Heart right ventricle (tissue), 16 donors: ENCODE data around the gene PILRB. TPM values are rescaled to one million over a fixed set of nuclear protein-coding genes. Genes with fewer than 3 reads are reported as not detected.

Source experiments
- ATAC-seq, 8 donors: fragments of 200-7000 bp; cut with Tn5 transposase; one replicate each; pipeline ENCODE4 v1.9.1; 2020; ENCODE audit warnings: mild to moderate bottlenecking in 8 of 8, moderate library complexity in 8 of 8, moderate number of reproducible peaks in 1 of 8
- DNase-seq, 2 donors: peaks; one replicate each; pipeline ENCODE4 v3.0.0-alpha.2; 2020
- H3K27ac ChIP-seq, 10 donors: fragments of 200-600 bp; sonication (generic) in 2 of 10; one replicate each; pipeline versions ENCODE4 v1.5.0 to v1.8.0; 2020 to 2022; ENCODE audit warnings: mild to moderate bottlenecking in 3 of 10
- H3K27me3 ChIP-seq, 7 donors: fragments of 200-600 bp; one replicate each; pipeline ENCODE4 v1.8.0; 2021 to 2022; ENCODE audit warnings: mild to moderate bottlenecking in 2 of 7
- H3K36me3 ChIP-seq, 9 donors: fragments of 200-600 bp; sonication (generic) in 1 of 9; one replicate each; pipeline versions ENCODE4 v1.5.0 to v1.8.0; 2020 to 2022; ENCODE audit warnings: mild to moderate bottlenecking in 2 of 9
- H3K4me1 ChIP-seq, 9 donors: fragments of 200-600 bp; sonication (generic) in 1 of 9; one replicate each; pipeline versions ENCODE4 v1.5.0 to v1.8.0; 2020 to 2022; ENCODE audit warnings: mild to moderate bottlenecking in 4 of 9
- H3K4me3 ChIP-seq, 10 donors: fragments of 200-600 bp; sonication (generic) in 2 of 10; one replicate each; pipeline versions ENCODE4 v1.5.0 to v1.8.0; 2020 to 2022; ENCODE audit warnings: mild to moderate bottlenecking in 7 of 10, moderate library complexity in 2 of 10
- H3K9me3 ChIP-seq, 11 donors: fragments of 200-600 bp in 10 of 11; sonication (generic) in 2 of 11; one replicate each; pipeline versions ENCODE4 v1.5.0 to v1.8.0; 2013 to 2022; ENCODE audit warnings: mild to moderate bottlenecking in 2 of 11, control low read depth in 1 of 11, moderate library complexity in 1 of 11
- CTCF ChIP-seq, 9 donors: fragments of 200-600 bp; sonication (generic) in 2 of 9; IDR thresholded peaks; one replicate each; pipeline versions ENCODE4 v1.5.0 to v1.8.0; 2021 to 2022; ENCODE audit warnings: antibody characterized with exemption in 9 of 9, mild to moderate bottlenecking in 5 of 9, moderate library complexity in 1 of 9
- WGBS, 2 donors: extraction: QIAGEN DNeasy Blood & Tissue Kit; methylation state at CpG; one replicate each; pipeline ENCODE4 v1.1.7; 2013; ENCODE audit warnings: inconsistent platforms in 1 of 2; 5-methylcytosine and 5-hydroxymethylcytosine counted together
- intact Hi-C, 10 donors: fragments of 100-400 bp; cut with DNase I; formaldehyde crosslinking; loops; one replicate each; pipeline versions ENCODE4 v1.11.1 to v1.14.2; 2022
- polyA plus RNA-seq, 2 donors: library from polyadenylated mRNA; stranded (reverse); fragments of 200-250 nt; gene quantifications; one replicate each; pipeline ENCODE4 v1.2.3, GENCODE V29; 2013
- total RNA-seq, 10 donors: library from RNA; stranded (reverse); fragmentation: NEBNext Ultra II Directional in 3 of 10; extraction: Animal tissue kit (Norgen Biotek cat#: 25700) in 3 of 10; gene quantifications; one replicate each; pipeline versions ENCODE4 v1.2.1 to v1.2.4, GENCODE V29; 2021 to 2023
- donor health status: Arrhythmogenic right ventricular cardiomyopathy.
- donor health status: ischemic (EF 13 %, LVEDD 7.1; RV severe dilation, severe dysfunction).
- donor health status: healthy with polysubstance abuse.
- donor health status: DM: no; HTN: yes; CAD: no.
- donor health status: DM: no; HTN: no; CAD: no.
- donor health status: ischemic (EF 25% LVEDD 6.9; RV normal size, moderate dysfunction).
- donor health status: ischemic (EF 25% LVEDD 5.7; RV mildly dilated, moderate dysfunction).
- donor health status: healthy.
- donor health status: DM: yes; HTN: yes; CAD: no.
- donor health status: Ischemic cardiomyopathy.
- donor health status: ischemic (EF 35%, LVEDD 5.7; RV mildly dilated, moderate dysfunction).
- donor health status: nonischemic (EF 11% LVEDD 7.7; RV severe dilation, severe dysfunction).
- donor health status: DM: yes; HTN: yes; CAD: no.
- donor health status: PGD.
- donor health status: ischemic (EF 29% LVEDD 5.4; RV normal size, mild dysfunction).
- donor health status: nonischemic (EF 23%, LVEDD 6.1; RV moderate dilation, normal function).

PILRB gene
- total and polyA plus RNA-seq, 12 donors: 7.3 to 69.1 (median 11.4) TPM

GRCh38 chr7:100390286-100391009, 32.5 kb downstream of the PILRB start:
- Histone ChIP-seq H3K4me3 (no peak overlapping the region), H3K9me3 (no peaks in the 10 kb centered on the region), H3K4me1 (peaks cover 0 to 32% (median 8%) of the 10 kb centered on the region in 9 donors), H3K27me3 (peaks cover 0 to 4% (median 0%) of the 10 kb centered on the region in 7 donors), H3K36me3 (no peaks in the 10 kb centered on the region), H3K27ac (no peak overlapping the region)
- DNase-seq: peak in 1 of 2 donors; percentile 36
- no peak for TF ChIP-seq CTCF (IDR thresholded peaks at IDR 0.05)
- ATAC-seq: peak in 1 of 8 donors; percentile 44
- 40 to 52% methylated on average over 3 of the region's 3 CpGs for WGBS, 2 donors
- intact Hi-C loops: no loop called here

- 69 to 73% methylated on average over 4 of the region's 4 CpGs for WGBS, 2 donors
- H3K27me3 ChIP-seq: peaks cover 0 to 4% (median 0%) of the 10 kb centered on the region in 7 donors
- H3K9me3 ChIP-seq: no peaks in the 10 kb centered on the region
- H3K36me3 ChIP-seq: no peaks in the 10 kb centered on the region
- no peak overlapping the region for H3K4me3 ChIP-seq
- no peak for ATAC-seq
- intact Hi-C loops: no loop called here
- no peak for TF ChIP-seq CTCF (IDR thresholded peaks at IDR 0.05)
- DNase-seq: no peak
- peaks cover 0 to 44% (median 4%) of the 10 kb centered on the region in 9 donors for H3K4me1 ChIP-seq
- peak overlapping the region in 1 of 10 donors; percentile 5 for H3K27ac ChIP-seq
Measured at GRCh38 chr7:100393233-100393905, 35.5 kb downstream of the PILRB start.

GRCh38 chr7:100394077-100394476, 36.2 kb downstream of the PILRB start:
- no peak for DNase-seq
- Histone ChIP-seq H3K4me1 (peaks cover 0 to 44% (median 4%) of the 10 kb centered on the region in 9 donors), H3K27me3 (peaks cover 0 to 4% (median 0%) of the 10 kb centered on the region in 7 donors), H3K36me3 (peaks cover 0 to under 1% (median 0%) of the 10 kb centered on the region in 9 donors), H3K27ac (peak overlapping the region in 1 of 10 donors; percentile 5), H3K9me3 (no peaks in the 10 kb centered on the region), H3K4me3 (no peak overlapping the region)
- ATAC-seq: no peak
- 63 to 83% methylated on average over 2 of the region's 2 CpGs for WGBS, 2 donors
- intact Hi-C loops: no loop called here
- no peak for TF ChIP-seq CTCF (IDR thresholded peaks at IDR 0.05)

GRCh38 chr7:100396421-100396982, 38.6 kb downstream of the PILRB start:
- DNase-seq (no peak), ATAC-seq (peak in 5 of 8 donors; percentile 29 to 57 (median 50))
- no peak for TF ChIP-seq CTCF (IDR thresholded peaks at IDR 0.05)
- H3K27me3 ChIP-seq: no peaks in the 10 kb centered on the region
- intact Hi-C loops: no loop called here
- no peaks in the 10 kb centered on the region for H3K9me3 ChIP-seq
- H3K36me3 ChIP-seq: peaks cover 0 to 18% (median 0%) of the 10 kb centered on the region in 9 donors
- H3K4me3 ChIP-seq: no peak overlapping the region
- H3K4me1 ChIP-seq: peaks cover 0 to 44% (median 0%) of the 10 kb centered on the region in 9 donors
- WGBS, 2 donors: 80% methylated on average over 9 of the region's 9 CpGs
- H3K27ac ChIP-seq: peak overlapping the region in 1 of 10 donors; percentile 72
